GM21737 (cell line): ENCODE results near the gene NSDHL.

ENCODE experiments used
- ATAC-seq: cut with Tn5 transposase; IDR thresholded peaks from one replicate; pipeline ENCODE4 v1.9.1; 2021; ENCODE audit warnings: mild to moderate bottlenecking, moderate library complexity; ENCODE audit not compliant: unreplicated experiment

Gene NSDHL

DNA sequence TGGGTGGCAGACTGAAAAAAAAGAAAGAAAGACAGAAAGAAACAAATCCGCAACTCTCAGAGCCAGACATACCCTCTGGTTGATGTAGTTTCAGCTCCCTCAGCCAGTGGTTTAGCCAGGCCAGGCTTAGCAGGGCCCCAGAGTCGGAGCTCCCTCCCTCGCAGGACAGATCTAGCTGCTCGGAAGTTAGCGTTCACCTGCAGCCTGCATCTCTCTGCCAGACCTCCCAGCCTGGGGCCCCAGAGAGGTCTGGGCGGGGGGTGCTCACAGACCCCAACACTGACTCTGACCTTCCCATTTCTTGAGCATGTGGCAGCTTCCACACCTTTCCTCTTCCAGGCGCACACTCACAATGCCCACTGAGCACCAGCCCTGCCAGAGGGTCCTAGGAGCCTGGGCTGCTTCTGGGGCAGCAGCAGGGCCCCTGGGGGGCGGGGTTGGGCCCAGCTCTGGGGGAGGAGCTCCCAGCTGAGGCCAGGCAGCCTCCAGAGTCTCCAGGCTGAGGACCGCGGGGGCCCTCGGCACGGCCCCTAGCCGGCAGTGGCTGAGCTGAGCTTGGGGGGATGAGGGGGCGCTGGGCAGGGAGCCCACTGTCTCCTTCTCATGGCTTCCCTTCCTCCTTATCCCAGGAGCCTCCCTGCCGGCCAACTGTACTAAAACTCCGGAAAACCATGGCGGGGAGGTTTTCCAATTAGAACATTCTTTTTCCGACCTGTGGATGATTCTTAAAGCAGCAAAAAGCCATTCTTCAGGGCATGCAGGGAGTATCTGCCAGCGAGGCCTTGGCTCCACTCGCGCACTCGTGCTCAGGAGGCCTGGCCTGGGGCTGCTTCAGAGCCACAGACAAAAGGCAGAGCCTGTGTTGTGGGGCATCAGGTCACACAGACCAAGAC lies 62.4 kb downstream of the NSDHL start:
- ATAC-seq, result no peak

GRCh38 chrX:152893980-152894610 lies 63.2 kb downstream of the NSDHL start:
- no peak for ATAC-seq

DNA sequence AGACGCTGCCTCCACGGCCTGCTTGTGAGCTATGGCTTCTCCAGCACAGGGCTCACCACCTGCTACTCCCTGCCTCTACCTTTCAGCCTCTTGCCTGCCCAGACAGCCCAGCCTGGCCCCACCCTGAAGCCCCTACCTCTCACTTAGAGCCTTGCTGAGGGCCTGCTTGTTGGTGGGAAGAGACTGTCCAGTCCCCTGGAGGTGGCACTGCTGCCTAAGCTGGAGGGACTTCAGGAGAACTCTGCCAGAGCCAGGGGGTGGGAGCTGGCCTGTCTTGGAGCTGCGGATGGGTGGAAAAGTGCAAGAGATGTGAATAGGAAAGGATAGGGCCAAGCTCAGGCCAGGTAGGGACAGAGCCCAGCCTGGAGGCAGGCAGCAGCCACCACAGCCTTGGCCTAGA lies 64.3 kb downstream of the NSDHL start:
- ATAC-seq, result no peak

GRCh38 chrX:152895724-152896420 lies 65.0 kb downstream of the NSDHL start:
- no peak for ATAC-seq

- no peak for ATAC-seq
These were observed 65.6 kb downstream of the NSDHL start for GRCh38 chrX:152896450-152896849.

DNA sequence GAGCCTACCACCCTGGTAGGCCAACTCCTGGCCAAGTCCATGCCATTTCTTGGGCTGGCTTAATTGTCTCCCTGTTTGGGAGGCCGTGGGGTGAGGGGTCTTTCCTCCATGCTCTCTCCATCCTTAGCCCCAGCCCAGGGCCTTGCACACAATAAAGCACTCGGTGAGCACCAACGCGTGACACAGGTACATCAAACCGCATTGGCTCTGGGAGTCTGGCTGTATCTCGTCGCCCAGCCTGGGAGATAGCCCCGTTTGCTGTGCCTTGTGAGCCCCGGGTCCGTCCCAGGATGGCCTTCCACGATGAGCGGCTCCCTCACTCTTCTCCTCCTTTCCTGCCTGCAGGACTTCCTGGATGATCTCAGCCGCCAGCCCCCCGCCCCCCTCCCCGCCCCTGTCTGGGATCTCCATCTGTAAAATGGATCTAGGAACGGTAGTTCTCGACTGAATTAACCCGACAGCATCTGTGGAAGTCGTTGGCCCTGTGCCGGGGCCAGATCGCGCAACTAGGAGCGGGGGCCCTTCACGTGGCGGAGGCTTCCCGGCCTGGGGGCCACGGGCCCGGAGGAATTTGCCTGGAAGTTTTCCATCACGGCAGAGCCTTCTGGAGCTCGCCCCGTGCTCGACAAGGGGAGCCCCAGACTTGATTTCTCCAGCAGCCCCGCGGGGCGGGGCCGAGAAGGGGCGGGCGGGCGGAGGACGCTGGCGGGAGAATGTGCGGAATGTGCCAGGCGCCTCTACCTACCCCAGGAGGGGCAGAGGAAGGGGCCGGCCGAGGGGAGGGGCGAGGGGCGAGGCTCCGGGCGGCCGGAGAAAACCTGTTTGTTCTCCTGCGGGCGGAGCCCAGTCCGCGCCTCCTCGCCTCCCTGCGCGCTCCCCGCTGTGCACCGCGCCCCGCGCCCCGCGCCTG lies 66.6 kb downstream of the NSDHL start, which contains the start of gene ZNF185:
TSS of gene ZNF185 (plus strand) at position 846 of the 910 bp plus-strand sequence. CDS start 16,423 bp downstream, outside the sequence.
- no peak for ATAC-seq

- ATAC-seq, result no peak
These were observed 67.6 kb downstream of the NSDHL start for GRCh38 chrX:152898442-152898841.

DNA sequence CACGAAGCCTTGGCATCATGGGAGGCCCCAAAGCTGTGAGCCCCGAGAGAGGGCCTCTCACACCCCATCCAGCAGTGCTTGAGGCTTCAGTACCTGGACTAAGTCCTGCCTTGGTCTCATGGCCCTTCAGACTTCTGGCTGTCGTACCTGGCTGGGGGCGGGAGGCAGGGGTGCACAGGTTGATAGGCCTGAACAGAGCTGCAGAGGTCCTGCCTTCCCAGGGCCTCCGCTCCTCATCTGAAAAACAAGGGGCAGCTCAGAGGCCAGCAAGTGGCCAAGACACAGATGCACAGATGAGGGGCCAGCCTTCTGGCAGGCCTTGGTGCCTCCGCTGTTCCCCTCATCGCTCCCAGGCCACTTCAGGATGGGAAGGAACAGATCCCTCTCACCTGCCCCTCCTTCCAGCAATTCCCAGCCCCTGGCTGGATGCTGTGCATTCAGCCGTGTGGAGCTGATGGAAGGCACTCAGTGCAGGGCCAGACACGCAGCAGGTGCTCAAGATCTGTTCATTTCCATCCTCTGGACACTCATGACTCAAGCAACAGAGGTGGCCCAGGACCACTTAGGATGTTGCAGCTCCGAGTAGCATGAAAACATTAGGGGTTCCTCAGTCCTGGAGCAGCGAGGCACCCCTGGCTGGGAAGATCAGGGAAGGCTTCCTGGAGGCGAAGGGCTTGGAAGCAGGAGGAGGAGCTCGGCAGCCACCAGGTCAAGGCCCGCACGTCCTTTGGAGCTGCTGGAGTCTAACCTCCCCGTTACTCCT lies 68.4 kb downstream of the NSDHL start:
- ATAC-seq, result no peak

- ATAC-seq, result no peak
These were observed 69.2 kb downstream of the NSDHL start for GRCh38 chrX:152899874-152900719.

DNA sequence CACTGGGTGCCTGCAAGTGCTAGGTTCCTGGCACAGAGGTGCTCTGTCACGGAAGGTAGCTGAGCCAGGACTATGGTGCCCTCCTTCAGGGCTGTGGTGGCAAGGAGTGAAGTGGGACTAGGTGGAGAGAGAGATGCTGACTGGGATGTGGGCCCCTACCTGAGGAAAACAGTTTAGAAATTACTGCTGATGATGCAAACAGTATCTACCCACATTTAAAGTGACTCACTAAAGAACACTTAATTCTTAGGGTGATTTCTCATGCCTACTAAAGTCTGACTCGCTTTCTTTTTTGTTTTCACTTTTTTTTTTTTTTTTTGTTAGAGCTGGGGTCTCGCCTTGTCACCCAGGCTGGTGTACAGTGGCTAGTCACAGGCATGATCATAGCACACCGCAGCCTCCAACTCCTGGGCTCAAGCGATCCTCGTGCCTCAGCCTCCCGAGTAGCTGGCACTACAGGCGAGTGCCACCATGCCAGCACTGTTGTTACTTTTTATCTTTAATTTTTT lies 70.1 kb downstream of the NSDHL start:
- ATAC-seq, result no peak

- ATAC-seq, result no peak
These were observed 71.1 kb downstream of the NSDHL start for GRCh38 chrX:152901816-152902501.

- no peak for ATAC-seq
These were observed 71.6 kb downstream of the NSDHL start for GRCh38 chrX:152902502-152902820.

- no peak for ATAC-seq
These were observed 72.7 kb downstream of the NSDHL start for GRCh38 chrX:152903589-152903988.

DNA sequence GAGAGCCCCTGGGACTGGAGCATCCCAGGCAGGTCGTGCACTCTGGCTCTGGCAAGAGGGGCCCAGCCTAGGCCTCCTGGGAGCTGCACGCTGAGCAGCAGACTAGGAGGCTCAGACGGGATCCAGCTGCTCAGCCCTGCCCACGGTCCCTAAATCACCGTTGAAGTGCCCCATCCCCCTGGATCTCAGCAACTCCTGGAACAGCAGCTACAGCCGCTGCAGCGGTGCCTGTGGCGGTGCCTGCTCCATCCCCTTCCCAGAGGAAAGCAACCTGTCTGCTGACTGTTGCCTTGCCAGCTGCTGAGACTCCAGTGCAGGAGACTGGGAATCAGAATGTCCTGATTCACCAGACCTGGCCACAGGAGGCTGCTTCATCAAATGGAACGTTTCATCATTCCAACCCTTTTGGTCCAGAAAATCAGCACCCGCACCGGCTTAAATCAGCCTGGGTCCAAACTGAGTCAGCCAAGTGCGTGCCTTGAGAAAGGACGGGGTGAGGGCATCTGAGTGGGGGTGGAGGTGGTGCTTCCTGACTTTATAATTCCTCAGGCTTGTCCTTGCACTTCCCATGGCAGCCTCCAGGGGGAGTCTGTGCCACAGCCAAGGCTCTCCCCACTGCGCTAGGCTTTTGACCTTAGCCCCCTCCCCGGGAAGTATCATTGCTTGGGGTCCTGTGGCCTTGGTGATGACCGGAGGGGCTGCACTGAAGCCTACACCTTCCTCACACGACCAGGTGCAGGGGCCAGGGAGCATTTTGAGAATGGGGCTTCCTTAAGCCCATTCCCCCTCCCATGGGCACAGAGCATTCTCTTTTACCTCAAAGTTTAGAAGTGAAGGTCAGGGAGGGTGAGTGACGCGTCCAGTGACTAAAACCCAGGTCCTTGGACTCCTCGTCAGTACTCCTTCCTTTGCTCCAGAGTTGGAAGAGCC lies 73.6 kb downstream of the NSDHL start:
- ATAC-seq, result no peak

GRCh38 chrX:152905081-152905420 lies 74.2 kb downstream of the NSDHL start:
- ATAC-seq, result no peak

DNA sequence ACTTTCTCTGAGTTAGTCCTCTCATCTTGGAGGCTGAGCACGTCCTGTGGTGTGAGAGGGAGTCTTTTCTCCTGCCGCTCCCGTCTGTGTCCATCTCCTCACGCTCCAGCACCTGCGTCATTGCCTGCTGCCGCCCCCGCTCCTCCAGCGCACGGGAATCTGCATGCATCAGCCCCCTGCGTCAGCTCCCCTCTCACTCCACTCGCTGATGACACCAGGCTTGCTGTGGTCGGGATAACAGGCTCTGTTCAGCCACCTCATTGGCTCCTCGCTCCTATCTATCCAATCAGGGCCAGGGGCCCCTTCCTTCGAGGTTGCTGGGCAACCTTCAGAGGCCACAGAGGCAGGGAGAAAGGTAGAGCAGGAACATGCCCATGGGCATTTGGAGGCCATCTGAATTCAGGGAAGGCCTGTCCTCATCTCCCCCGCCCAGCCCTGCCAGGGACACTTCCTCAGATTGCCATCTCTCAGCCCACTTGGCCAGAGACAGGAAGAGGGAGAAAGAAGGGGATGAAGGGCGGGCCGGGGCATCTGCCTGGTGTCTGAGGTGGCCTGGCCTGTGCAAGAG lies 76.3 kb downstream of the NSDHL start:
- no peak for ATAC-seq

- no peak for ATAC-seq
These were observed 77.6 kb downstream of the NSDHL start for GRCh38 chrX:152908486-152908885.
